Stimulated activated CD8-positive, alpha-beta memory T cell treated with anti-CD3 and anti-CD28 coated beads, Interleukin-15, amount 100 ng/mL, for 48 hours (primary cell): ENCODE measurements around the gene SMIM33.
"Not testable (repeated sequence)": the region's sequence is repeated elsewhere in the genome, so short reads cannot be mapped to it uniquely, and the experiment has no call there.

Source experiments
- DNase-seq, 2 donors: peaks; one replicate each; pipeline ENCODE4 v3.0.0-alpha.2; 2020; ENCODE audit warnings: low read depth in 2 of 2

SMIM33 gene

DNA sequence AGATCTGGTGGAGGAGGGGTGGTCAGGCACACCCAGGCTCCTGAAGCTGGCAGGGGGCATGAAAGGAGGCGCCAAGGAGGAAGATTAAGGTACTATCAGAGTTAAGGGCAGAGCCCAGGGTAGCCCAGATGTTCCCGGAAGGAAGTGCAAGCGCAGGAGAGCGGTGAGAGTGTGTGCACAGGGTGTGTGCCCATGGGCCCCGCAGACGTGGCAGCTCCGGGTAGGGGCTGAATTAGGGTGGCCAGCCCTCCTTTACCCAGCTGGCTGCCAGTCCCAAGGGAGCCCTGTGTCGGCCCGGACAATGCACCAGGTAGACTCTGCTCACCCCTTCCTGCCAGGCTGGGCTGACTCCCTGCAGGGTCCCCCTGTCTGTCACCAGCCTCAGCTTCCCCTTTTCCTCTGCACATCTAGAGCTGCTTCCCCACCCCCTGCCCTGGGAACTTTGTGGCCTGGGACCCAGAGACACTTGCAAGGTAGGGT is at the start of gene SMIM33:
Gene SMIM33, plus strand, starts transcription at position 184 of the 480 bp plus-strand sequence. Its CDS starts 118 bp downstream, at position 302.
- DNase-seq: no peak

- no peak for DNase-seq
Observed at GRCh38 chr5:139422307-139422893, 48.4 kb upstream of the SMIM33 start.

GRCh38 chr5:139425497-139425896 is 45.3 kb upstream of the SMIM33 start:
- no peak for DNase-seq

- DNase-seq: no peak
Observed at GRCh38 chr5:139426203-139426885, 44.5 kb upstream of the SMIM33 start.

DNA sequence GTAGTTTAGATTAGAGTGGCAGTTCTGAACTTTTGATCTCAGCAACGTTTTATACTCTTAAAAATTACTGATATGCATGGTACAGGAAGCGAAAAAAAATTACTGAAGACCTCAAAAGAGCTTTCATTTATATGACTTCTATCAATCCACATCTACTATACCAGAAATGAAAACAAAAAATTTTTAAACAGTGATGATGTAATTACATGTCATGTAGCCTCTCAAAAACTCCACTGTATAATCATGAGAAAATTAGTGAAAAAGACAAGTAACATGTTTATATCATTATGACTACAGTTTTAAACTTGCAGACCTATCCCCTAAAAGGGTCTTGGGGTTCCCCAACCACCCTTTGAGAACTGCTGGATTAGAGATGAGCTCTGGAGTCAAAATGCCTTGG is 40.8 kb upstream of the SMIM33 start:
- DNase-seq: no peak

GRCh38 chr5:139431706-139432105 is 39.1 kb upstream of the SMIM33 start:
- no peak for DNase-seq

DNA sequence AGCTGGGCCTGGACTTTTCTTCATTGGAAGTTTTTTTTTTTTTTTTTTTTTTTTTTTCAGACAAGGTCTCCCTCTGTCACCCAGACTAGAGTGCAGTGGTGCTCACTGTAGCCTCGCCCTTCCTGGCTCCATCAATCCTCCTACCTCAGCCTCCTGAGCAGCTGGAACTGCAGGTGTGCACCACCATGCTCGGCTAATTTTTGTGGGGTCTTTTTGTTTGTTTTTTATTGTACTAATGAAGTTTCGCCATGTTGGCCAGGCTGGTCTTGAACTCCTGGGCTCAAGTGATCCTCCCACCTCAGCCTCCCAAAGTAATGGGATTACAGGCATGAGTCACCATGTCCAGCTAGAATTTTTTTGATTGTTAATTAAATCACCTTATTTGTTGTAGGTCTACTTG is 35.1 kb upstream of the SMIM33 start:
- DNase-seq: no peak

DNA sequence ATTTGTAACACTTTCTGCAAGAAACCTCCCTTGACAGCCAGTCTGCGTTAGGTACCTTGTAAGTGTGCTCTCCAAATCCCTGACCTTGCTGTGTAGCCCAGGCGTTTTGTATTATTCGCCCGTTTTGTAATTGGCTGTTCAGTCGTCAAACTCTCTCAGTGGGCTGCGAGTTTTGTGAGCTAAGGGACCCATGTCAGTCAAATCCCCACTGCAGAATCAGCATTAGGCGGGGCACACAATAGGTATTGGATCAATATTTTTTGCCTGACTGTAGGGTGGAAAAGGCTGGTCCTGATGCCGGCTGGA is 32.1 kb upstream of the SMIM33 start:
- DNase-seq: no peak

GRCh38 chr5:139439013-139439903 is 31.5 kb upstream of the SMIM33 start, which contains the start of gene DNAJC18:
DNAJC18 (minus strand) TSS chr5:139439525; CDS start chr5:139439445, 80 bp downstream.
- peak; percentile 86 to 89 for DNase-seq

DNA sequence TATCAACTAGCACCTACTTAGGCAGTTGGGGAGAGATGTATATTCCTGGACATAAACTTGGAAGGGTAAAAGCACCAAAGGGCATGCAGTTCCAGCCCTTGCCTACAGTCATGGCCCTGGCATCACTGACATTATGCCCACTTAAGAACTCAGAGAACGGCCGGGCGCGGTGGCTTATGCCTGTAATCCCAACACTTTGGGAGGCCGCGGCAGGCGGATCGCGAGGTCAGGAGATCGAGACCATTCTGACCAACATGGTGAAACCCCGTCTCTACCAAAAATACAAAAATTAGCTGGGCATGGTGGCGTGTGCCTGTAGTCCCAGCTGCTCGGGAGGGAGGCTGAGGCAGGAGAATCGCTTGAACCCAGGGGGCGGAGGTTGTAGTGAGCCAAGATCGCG is 30.4 kb upstream of the SMIM33 start:
- DNase-seq: not testable (repeated sequence)

- no peak for DNase-seq
Observed at GRCh38 chr5:139443831-139444453, 26.9 kb upstream of the SMIM33 start.

- DNase-seq: no peak
Observed at GRCh38 chr5:139445325-139446170, 25.3 kb upstream of the SMIM33 start.

DNA sequence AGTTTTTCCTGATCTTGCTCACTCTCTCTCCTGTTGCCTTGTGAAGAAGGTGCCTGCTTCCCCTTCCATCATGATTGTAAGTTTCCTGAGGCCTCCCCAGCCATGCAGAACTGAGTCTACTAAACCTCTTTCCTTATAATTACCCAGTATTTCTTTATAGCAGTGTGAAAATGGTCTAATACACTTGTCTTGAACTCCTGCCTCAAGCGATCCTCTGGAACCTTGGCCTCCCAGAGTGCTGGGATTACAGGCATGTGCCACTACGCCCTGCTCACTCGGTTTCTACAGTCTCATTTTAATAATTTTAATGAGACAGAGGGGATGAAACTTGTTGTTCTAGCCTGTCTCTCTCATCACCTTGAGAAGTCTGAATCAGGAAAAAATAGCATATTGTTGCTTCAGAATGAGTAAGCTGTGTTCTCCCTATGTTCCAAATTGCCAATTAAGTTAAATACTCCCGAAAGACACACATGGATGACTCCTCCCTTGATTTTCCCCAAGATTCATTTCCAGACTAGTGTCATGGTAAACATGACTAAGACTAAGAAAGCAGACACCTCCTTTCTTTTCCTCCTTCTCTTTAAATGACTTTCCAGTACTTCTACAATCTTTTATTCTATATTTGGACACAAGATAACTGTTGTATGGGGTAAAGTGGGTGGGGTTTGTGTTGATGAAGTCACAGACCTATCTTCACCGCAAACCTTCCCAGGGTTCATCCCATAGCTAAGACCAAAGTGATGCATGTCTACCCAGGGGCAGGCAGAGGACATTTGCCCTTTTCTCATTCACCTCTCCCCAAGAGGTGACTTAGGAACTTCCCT is 23.6 kb upstream of the SMIM33 start:
- DNase-seq: peak in 1 of 2 donors; percentile 31

DNA sequence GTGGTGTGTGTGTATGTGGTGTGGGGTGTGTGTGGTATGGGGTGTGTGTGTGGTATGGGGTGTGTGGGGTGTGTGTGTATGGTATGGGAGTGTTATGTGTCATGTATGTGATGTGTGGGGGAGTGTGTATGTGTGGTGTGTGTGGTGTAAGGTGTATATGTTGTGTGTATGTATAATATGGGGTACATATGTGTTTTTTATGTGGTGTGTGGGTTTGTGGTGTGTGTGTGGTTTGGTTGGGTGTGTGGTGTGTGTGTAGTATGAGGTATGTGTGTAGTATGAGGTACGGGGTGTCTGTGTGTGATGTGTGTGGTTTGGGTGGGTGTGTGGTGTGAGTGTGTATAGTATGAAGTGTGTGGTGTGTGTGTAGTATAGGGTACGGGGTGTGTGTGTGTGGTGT is 19.6 kb upstream of the SMIM33 start:
- DNase-seq: no peak

- DNase-seq: no peak
Observed at GRCh38 chr5:139451878-139452660, 18.7 kb upstream of the SMIM33 start.

DNA sequence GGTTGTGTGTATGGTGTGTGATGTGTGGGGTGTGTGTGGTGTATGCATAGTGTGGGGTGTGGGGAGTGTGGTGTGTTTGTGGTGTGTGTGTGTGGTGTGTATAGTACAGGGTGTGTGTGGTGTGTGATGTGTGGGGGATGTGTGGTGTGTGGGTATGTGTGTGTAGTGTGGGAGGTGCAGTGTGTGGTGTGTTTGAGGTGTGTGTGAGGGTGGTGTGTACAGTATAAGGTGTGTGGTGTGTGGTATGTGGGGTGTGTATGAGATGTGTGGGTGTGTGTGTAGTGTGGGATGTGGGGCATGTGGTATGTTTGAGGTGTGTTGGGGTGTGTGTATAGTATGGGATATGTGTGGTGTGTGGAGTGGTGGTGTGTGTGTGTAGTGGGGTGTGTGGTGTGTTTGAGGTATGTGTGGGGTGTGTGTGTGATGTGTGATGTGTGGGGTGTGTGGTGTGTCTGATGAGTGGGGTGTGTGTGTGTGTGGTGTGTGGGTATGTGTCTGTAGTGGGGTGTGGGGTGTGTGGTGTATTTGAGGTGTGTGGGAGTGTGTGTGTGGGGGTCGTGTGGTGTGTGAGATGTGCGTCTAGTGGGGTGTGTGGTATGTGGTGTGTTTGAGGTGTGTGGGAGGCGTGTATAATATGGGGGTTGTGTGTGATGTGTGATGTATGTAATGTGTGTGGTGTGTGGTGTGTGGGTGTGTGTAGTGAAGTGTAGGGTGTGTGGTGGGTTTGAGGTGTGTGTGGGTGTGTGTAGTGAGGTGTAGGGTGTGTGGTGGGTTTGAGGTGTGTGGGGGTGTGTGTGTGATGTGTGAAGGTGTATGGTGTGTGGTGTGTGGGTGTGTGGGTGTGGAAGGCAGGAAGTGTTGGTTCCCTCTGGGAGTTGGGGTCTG is 16.9 kb upstream of the SMIM33 start:
- DNase-seq: no peak

DNA sequence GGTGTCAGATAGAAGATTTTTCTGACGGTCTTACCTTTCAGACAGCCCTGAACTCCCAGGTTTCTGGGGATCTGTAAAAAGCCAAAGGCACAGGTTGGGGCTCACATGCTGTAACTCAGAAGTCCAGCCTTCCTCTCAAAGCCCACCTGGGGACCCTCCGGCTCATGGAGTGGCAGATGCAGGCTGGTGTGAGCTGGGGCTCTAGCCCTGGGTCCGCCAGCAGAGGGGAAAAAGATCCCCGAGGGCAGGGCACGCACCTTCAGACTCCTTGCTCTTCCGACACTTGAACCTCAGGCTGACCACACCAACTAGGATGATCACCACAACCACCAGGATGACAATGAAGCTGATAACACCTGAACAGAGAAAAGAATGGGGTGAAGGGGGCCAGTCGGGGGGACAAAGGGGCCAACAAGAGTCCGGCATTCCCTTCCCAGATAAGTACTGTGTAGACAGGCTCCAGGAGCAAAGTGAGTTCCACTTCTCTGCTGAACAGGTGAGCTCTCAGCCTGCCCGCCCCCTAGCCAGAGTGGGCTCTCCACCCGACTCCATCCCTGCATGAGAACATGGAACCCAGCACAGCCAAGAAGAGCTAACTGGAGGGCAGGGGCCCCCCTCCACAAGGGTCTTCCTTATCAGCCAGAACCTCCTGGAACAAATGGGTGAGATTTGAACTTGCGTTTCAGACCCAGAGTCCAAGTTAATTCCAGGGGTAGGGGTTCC is 16.1 kb upstream of the SMIM33 start:
- DNase-seq: no peak

DNA sequence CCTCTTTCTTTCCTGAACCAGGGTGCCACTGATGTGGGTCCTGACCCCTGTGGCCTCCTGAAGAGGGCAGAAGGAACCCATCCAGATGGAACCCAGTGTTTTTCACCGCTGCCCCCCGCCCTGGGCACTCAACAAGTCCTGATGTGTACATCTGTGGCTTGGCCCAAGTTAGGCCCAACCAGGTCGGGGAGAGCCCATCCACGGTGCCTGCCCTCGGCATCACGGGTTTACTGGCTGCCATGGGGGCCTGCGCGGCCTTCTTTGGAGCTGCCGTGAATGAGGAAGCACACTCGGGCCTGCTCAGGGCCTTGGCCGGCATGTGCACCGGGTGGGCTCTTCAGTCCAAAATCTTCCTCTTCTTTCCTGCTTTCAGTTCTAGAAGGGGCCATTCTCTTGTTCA is 14.0 kb upstream of the SMIM33 start:
- no peak for DNase-seq
